B cell (primary cell): ENCODE results near the gene IFIT1B. TPM values are rescaled to one million over a fixed set of nuclear protein-coding genes. Genes with fewer than 3 reads are reported as not detected.
A peak's percentile ranks its signal among the peaks of the same experiment; 100 is the strongest.

Source experiments
- ATAC-seq: fragments of 200-7000 bp; cut with Tn5 transposase; one replicate; pipeline ENCODE4 v1.10.0; 2021; ENCODE audit warnings: low read depth, mild to moderate bottlenecking, moderate number of reproducible peaks, moderate library complexity
- CTCF ChIA-PET: fragments of 350-600 bp; sonication (Branson Sonifier 250); formaldehyde crosslinking; loops from one replicate; lab custom pipeline; 2021; ENCODE audit warnings: antibody characterized with exemption, inconsistent platforms; lab: Charles Lee
- POLR2A ChIA-PET: fragments of 350-600 bp; sonication (Branson Sonifier 250); formaldehyde crosslinking; loops from one replicate; lab custom pipeline; 2021; ENCODE audit warnings: antibody characterized with exemption; lab: Charles Lee
- DNase-seq: peaks from one replicate; pipeline ENCODE4 v3.0.0; 2013
- H2AFZ ChIP-seq: 2 replicates; pipeline ENCODE4 v1.6.1; 2012; ENCODE audit warnings: mild to moderate bottlenecking, low read depth, low read length; ENCODE audit not compliant: insufficient read depth, poor library complexity, severe bottlenecking
- H3K27ac ChIP-seq, 2 donors: 1 replicate in 1 of 2; 2 replicates in 1 of 2; pipeline ENCODE4 v1.5.1; 2012 to 2013; ENCODE audit warnings: low read length in 2 of 2, mild to moderate bottlenecking in 2 of 2, moderate library complexity in 1 of 2
- H3K27me3 ChIP-seq, 4 experiments: fragments of 200-600 bp in 1 of 4; sonication (generic) in 1 of 4; replicated peaks in 1 of 4; 1 replicate in 2 of 4; 2 replicates in 2 of 4; pipeline versions ENCODE4 v1.6.1 to v1.7.0; 2013 to 2016; ENCODE audit warnings: low read length in 3 of 4, mild to moderate bottlenecking in 2 of 4, mixed read lengths in 1 of 4, moderate library complexity in 1 of 4; ENCODE audit not compliant: insufficient read depth in 4 of 4, control insufficient read depth in 3 of 4; ENCODE audit errors: control extremely low read depth in 1 of 4
- H3K36me3 ChIP-seq, 2 experiments: replicated peaks in 1 of 2; 1 replicate in 1 of 2; 2 replicates in 1 of 2; pipeline versions ENCODE4 v1.6.1 to v1.7.1; 2013; ENCODE audit warnings: low read length in 1 of 2; ENCODE audit not compliant: insufficient read depth in 2 of 2, control insufficient read depth in 1 of 2; ENCODE audit errors: control extremely low read depth in 1 of 2, extremely low read depth in 1 of 2
- H3K4me1 ChIP-seq, 2 donors: fragments of 200-600 bp in 1 of 2; sonication (generic) in 1 of 2; 1 replicate in 1 of 2; 2 replicates in 1 of 2; pipeline versions ENCODE4 v1.5.1 to v1.6.1; 2013 to 2017; ENCODE audit warnings: low read length in 2 of 2; ENCODE audit not compliant: control insufficient read depth in 2 of 2, insufficient read depth in 2 of 2
- H3K4me2 ChIP-seq: replicated peaks from 2 replicates; pipeline ENCODE3; 2012; ENCODE audit warnings: mild to moderate bottlenecking, low read depth, low read length; ENCODE audit not compliant: poor library complexity, severe bottlenecking
- H3K4me3 ChIP-seq, 5 experiments: fragments of 200-600 bp in 1 of 5; sonication (generic) in 1 of 5; 1 replicate in 3 of 5; 2 replicates in 2 of 5; pipeline versions ENCODE4 v1.5.1 to v1.7.0; 2011 to 2016; ENCODE audit warnings: low read length in 4 of 5, mild to moderate bottlenecking in 4 of 5, low read depth in 2 of 5, control low read depth in 1 of 5, moderate library complexity in 1 of 5; ENCODE audit not compliant: insufficient read depth in 1 of 5; ENCODE audit errors: control extremely low read depth in 1 of 5, extremely low read depth in 1 of 5
- H3K79me2 ChIP-seq: fragments of 200-600 bp; sonication (generic); one replicate; pipeline ENCODE4 v1.6.0; 2016; ENCODE audit warnings: low read length; ENCODE audit not compliant: control insufficient read depth, insufficient read depth
- H3K9ac ChIP-seq: fragments of 200-600 bp; sonication (generic); 2 replicates; pipeline ENCODE4 v1.6.1; 2017; ENCODE audit warnings: mild to moderate bottlenecking, low read length, moderate library complexity
- H3K9me3 ChIP-seq, 3 donors: one replicate each; pipeline versions ENCODE4 v1.6.1 to v1.7.1; 2013; ENCODE audit warnings: low read length in 2 of 3; ENCODE audit not compliant: control insufficient read depth in 2 of 3, insufficient read depth in 1 of 3; ENCODE audit errors: control extremely low read depth in 1 of 3
- H4K20me1 ChIP-seq: 2 replicates; pipeline ENCODE4 v1.6.0; 2012; ENCODE audit warnings: mild to moderate bottlenecking, low read length; ENCODE audit not compliant: insufficient read depth, control insufficient read depth, poor library complexity, severe bottlenecking
- H3K27ac Mint-ChIP-seq: one replicate; pipeline ENCODE4 v1.8.0; 2021; ENCODE audit warnings: mixed read lengths
- H3K27me3 Mint-ChIP-seq: one replicate; pipeline ENCODE4 v1.8.0; 2021; ENCODE audit warnings: mixed read lengths
- H3K4me1 Mint-ChIP-seq: one replicate; pipeline ENCODE4 v1.8.0; 2021; ENCODE audit warnings: mixed read lengths
- H3K4me3 Mint-ChIP-seq: one replicate; pipeline ENCODE4 v1.8.0; 2021; ENCODE audit warnings: mixed read lengths
- H3K9me3 Mint-ChIP-seq: one replicate; pipeline ENCODE4 v1.8.0; 2022; ENCODE audit warnings: mixed read lengths; ENCODE audit not compliant: insufficient read depth
- EZH2 ChIP-seq: IDR thresholded peaks from 2 replicates; pipeline ENCODE4 v1.6.1; 2012; ENCODE audit warnings: borderline replicate concordance, low read depth, mild to moderate bottlenecking, moderate library complexity, low read length; ENCODE audit not compliant: insufficient read depth, poor library complexity, severe bottlenecking
- WGBS: methylation state at CpG from one replicate; pipeline ENCODE4 v1.1.5; 2013; ENCODE audit warnings: missing lambda C conversion rate; ENCODE audit not compliant: insufficient coverage; 5-methylcytosine and 5-hydroxymethylcytosine counted together
- intact Hi-C: fragments of 100-400 bp; cut with micrococcal nuclease; formaldehyde crosslinking; loops from one replicate; pipeline ENCODE4 v1.10.0; 2022
- polyA plus RNA-seq: library from polyadenylated mRNA; depleted of rRNA; stranded (reverse); fragments of >200 nt; gene quantifications from 2 replicates; pipeline ENCODE4 v1.2.3, GENCODE V29; 2012
- total RNA-seq, 2 donors: library from RNA; stranded (reverse); fragments of 120-200 nt in 1 of 2; gene quantifications; 1 replicate in 1 of 2; 2 replicates in 1 of 2; pipeline versions ENCODE4 v1.2.3 to v1.2.4, GENCODE V29; 2013 to 2022
- TF ChIP-seq, protein P1 (sequence below): fragments of 200-600 bp; IDR thresholded peaks from one replicate; pipeline ENCODE4 v1.8.0; 2022; ENCODE audit warnings: antibody characterized with exemption, mild to moderate bottlenecking

The IFIT1B gene
- total and polyA plus RNA-seq, 2 donors (not counting 1 experiment from before 2014, with no cell fraction given): not detected

GRCh38 chr10:89388806-89389205, 10.9 kb downstream of the IFIT1B start:
- Mint-ChIP-seq H3K4me3 (no peak overlapping the region), H3K27ac (no peak overlapping the region), H3K4me1 (peaks cover 34% of the 10 kb centered on the region), H3K27me3 (no peaks in the 10 kb centered on the region), H3K9me3 (no peaks in the 10 kb centered on the region)
- no peak for ATAC-seq
- TF ChIP-seq, protein P1, sequence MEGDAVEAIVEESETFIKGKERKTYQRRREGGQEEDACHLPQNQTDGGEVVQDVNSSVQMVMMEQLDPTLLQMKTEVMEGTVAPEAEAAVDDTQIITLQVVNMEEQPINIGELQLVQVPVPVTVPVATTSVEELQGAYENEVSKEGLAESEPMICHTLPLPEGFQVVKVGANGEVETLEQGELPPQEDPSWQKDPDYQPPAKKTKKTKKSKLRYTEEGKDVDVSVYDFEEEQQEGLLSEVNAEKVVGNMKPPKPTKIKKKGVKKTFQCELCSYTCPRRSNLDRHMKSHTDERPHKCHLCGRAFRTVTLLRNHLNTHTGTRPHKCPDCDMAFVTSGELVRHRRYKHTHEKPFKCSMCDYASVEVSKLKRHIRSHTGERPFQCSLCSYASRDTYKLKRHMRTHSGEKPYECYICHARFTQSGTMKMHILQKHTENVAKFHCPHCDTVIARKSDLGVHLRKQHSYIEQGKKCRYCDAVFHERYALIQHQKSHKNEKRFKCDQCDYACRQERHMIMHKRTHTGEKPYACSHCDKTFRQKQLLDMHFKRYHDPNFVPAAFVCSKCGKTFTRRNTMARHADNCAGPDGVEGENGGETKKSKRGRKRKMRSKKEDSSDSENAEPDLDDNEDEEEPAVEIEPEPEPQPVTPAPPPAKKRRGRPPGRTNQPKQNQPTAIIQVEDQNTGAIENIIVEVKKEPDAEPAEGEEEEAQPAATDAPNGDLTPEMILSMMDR: no peak
- TF ChIP-seq EZH2: no peak
- no peak overlapping the region for H3K4me3 ChIP-seq
- CTCF ChIA-PET: interaction anchor here (0.7 to 1.6 kb wide), 5 partner anchors 19 to 145 kb away, joined by 3 to 4 read pairs (median 4); partner anchors contain the start of gene LIPA
- WGBS: no CpG with 5 or more reads among the region's 2 CpGs
- peaks cover 30 to 36% of the 10 kb centered on the region in 2 donors for H3K4me1 ChIP-seq
- intact Hi-C loops: no loop called here
- peaks cover 7% of the 10 kb centered on the region for H3K79me2 ChIP-seq
- H3K27me3 ChIP-seq: no peaks in the 10 kb centered on the region
- no peak overlapping the region for H3K9ac ChIP-seq
- H3K27ac ChIP-seq: no peak overlapping the region
- no peaks in the 10 kb centered on the region for H3K9me3 ChIP-seq
- no peak overlapping the region for H2AFZ ChIP-seq
- no peaks in the 10 kb centered on the region for H3K36me3 ChIP-seq
- H3K4me2 ChIP-seq: no peak overlapping the region
- DNase-seq: no peak
- H4K20me1 ChIP-seq: no peaks in the 10 kb centered on the region
- POLR2A ChIA-PET: no interaction called here

DNA sequence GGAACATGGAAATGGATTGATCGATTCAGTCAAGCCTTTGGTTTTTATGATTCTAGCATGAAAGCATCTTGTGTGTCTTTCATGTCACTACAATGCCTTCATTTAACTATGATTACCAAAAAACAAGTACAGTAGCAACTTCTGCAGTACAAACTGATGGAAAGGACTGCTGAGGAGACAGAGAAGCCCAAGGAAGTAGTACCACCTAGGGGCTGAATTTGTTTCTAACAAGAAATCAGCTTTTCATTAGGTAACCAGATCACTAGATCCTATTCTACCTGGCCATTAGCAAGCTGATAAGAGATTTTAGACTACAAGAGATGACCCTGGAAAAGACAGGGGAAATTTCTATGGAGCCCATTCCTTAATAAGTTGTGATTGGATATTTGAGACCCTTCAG, 11.4 kb downstream of the IFIT1B start:
- TF ChIP-seq, protein P1: peak; percentile 35
- TF ChIP-seq EZH2: no peak
- Mint-ChIP-seq H3K4me3 (no peak overlapping the region), H3K27ac (no peak overlapping the region), H3K9me3 (no peaks in the 10 kb centered on the region), H3K27me3 (no peaks in the 10 kb centered on the region), H3K4me1 (peaks cover 34% of the 10 kb centered on the region)
- Histone ChIP-seq H3K4me3 (no peak overlapping the region), H3K27ac (no peak overlapping the region), H3K9ac (no peak overlapping the region), H3K4me2 (no peak overlapping the region), H2AFZ (no peak overlapping the region), H3K27me3 (no peaks in the 10 kb centered on the region), H3K36me3 (no peaks in the 10 kb centered on the region), H3K4me1 (peaks cover 32 to 34% of the 10 kb centered on the region in 2 donors), H3K79me2 (peaks cover 11% of the 10 kb centered on the region), H3K9me3 (no peaks in the 10 kb centered on the region), H4K20me1 (no peaks in the 10 kb centered on the region)
- POLR2A ChIA-PET: no interaction called here
- WGBS: no CpG with 5 or more reads among the region's 1 CpG
- CTCF ChIA-PET: interaction anchor here (0.9 to 1.6 kb wide), 5 partner anchors 20 to 145 kb away, joined by 3 to 4 read pairs (median 3); partner anchors contain the start of gene LIPA
- ATAC-seq (no peak), DNase-seq (peak; percentile 27)
- intact Hi-C loops: no loop called here
